Subcutaneous abdominal adipose tissue (tissue), 5 donors: ENCODE results near the gene SUMO3.
A peak's percentile ranks its signal among the peaks of the same experiment; 100 is the strongest.

ENCODE experiments used
- H3K27ac ChIP-seq: one replicate; pipeline ENCODE4 v1.7.0; 2013; ENCODE audit warnings: low read depth, mild to moderate bottlenecking, inconsistent platforms, low read length, moderate library complexity
- H3K27me3 ChIP-seq, 5 donors: one replicate each; pipeline ENCODE4 v1.7.0; 2013; ENCODE audit warnings: low read length in 5 of 5, inconsistent platforms in 1 of 5; ENCODE audit not compliant: control insufficient read depth in 5 of 5, insufficient read depth in 4 of 5
- H3K36me3 ChIP-seq, 5 donors: one replicate each; pipeline ENCODE4 v1.7.0; 2013; ENCODE audit warnings: low read length in 5 of 5; ENCODE audit not compliant: control insufficient read depth in 5 of 5, insufficient read depth in 5 of 5
- H3K4me1 ChIP-seq, 5 donors: one replicate each; pipeline ENCODE4 v1.7.0; 2013; ENCODE audit warnings: low read length in 5 of 5, mild to moderate bottlenecking in 3 of 5, moderate library complexity in 1 of 5; ENCODE audit not compliant: control insufficient read depth in 5 of 5, insufficient read depth in 5 of 5
- H3K4me3 ChIP-seq, 5 donors: one replicate each; pipeline ENCODE4 v1.7.0; 2013; ENCODE audit warnings: low read length in 5 of 5, low read depth in 1 of 5
- H3K9ac ChIP-seq, 5 donors: one replicate each; pipeline ENCODE4 v1.7.0; 2013; ENCODE audit warnings: low read length in 5 of 5, mild to moderate bottlenecking in 4 of 5, moderate library complexity in 3 of 5
- H3K9me3 ChIP-seq, 5 donors: one replicate each; pipeline ENCODE4 v1.7.0; 2013; ENCODE audit warnings: low read length in 5 of 5; ENCODE audit not compliant: control insufficient read depth in 5 of 5
- donor health status: healthy.
- donor health status: healthy.
- donor health status: healthy.
- donor health status: healthy.
- donor health status: healthy.

Gene SUMO3

GRCh38 chr21:44795342-44795741 lies 22.5 kb downstream of the SUMO3 start:
- no peaks in the 10 kb centered on the region for H3K27me3 ChIP-seq
- no peaks in the 10 kb centered on the region for H3K9me3 ChIP-seq
- H3K27ac ChIP-seq: no peak overlapping the region
- H3K9ac ChIP-seq: no peak overlapping the region
- H3K4me3 ChIP-seq: no peak overlapping the region
- peaks cover 7 to 20% (median 8%) of the 10 kb centered on the region in 5 donors for H3K36me3 ChIP-seq
- H3K4me1 ChIP-seq: peaks cover 3 to 43% (median 32%) of the 10 kb centered on the region in 5 donors

GRCh38 chr21:44793592-44794374 lies 24.1 kb downstream of the SUMO3 start:
- no peak overlapping the region for H3K9ac ChIP-seq
- no peaks in the 10 kb centered on the region for H3K27me3 ChIP-seq
- H3K9me3 ChIP-seq: no peaks in the 10 kb centered on the region
- peaks cover 0 to 20% (median 7%) of the 10 kb centered on the region in 5 donors for H3K36me3 ChIP-seq
- H3K4me3 ChIP-seq: no peak overlapping the region
- H3K4me1 ChIP-seq: peaks cover 3 to 36% (median 25%) of the 10 kb centered on the region in 5 donors
- H3K27ac ChIP-seq: no peak overlapping the region

GRCh38 chr21:44792702-44793591 lies 24.9 kb downstream of the SUMO3 start:
- no peak overlapping the region for H3K27ac ChIP-seq

GRCh38 chr21:44791993-44792392 lies 25.9 kb downstream of the SUMO3 start:
- Histone ChIP-seq H3K4me1 (peaks cover 3 to 36% (median 25%) of the 10 kb centered on the region in 5 donors), H3K4me3 (no peak overlapping the region), H3K9ac (no peak overlapping the region), H3K36me3 (peaks cover 0 to 19% (median 5%) of the 10 kb centered on the region in 5 donors), H3K9me3 (no peaks in the 10 kb centered on the region), H3K27me3 (no peaks in the 10 kb centered on the region), H3K27ac (no peak overlapping the region)

More at GRCh38 chr21:44792702-44793591, 24.9 kb downstream of the SUMO3 start:
- no peak overlapping the region for H3K4me3 ChIP-seq
- H3K27me3 ChIP-seq: no peaks in the 10 kb centered on the region
- H3K4me1 ChIP-seq: peaks cover 3 to 36% (median 25%) of the 10 kb centered on the region in 5 donors
- H3K9me3 ChIP-seq: no peaks in the 10 kb centered on the region
- H3K9ac ChIP-seq: peak overlapping the region in 4 of 5 donors; percentile 22 to 62 (median 49)
- H3K36me3 ChIP-seq: peaks cover 0 to 18% (median 5%) of the 10 kb centered on the region in 5 donors

GRCh38 chr21:44791246-44791645 lies 26.6 kb downstream of the SUMO3 start:
- H3K4me3 ChIP-seq: no peak overlapping the region
- H3K27me3 ChIP-seq: no peaks in the 10 kb centered on the region
- H3K36me3 ChIP-seq: peaks cover 0 to 14% (median 0%) of the 10 kb centered on the region in 5 donors
- peak overlapping the region in 1 of 5 donors; percentile 16 for H3K9ac ChIP-seq
- peaks cover 3 to 36% (median 25%) of the 10 kb centered on the region in 5 donors for H3K4me1 ChIP-seq
- H3K27ac ChIP-seq: no peak overlapping the region
- H3K9me3 ChIP-seq: no peaks in the 10 kb centered on the region

GRCh38 chr21:44790368-44790767 lies 27.5 kb downstream of the SUMO3 start:
- Histone ChIP-seq H3K9me3 (no peaks in the 10 kb centered on the region), H3K4me3 (no peak overlapping the region), H3K27me3 (no peaks in the 10 kb centered on the region), H3K27ac (no peak overlapping the region), H3K4me1 (peaks cover 3 to 36% (median 25%) of the 10 kb centered on the region in 5 donors), H3K9ac (peak overlapping the region in 1 of 5 donors; percentile 16), H3K36me3 (peaks cover 0 to 17% (median 3%) of the 10 kb centered on the region in 5 donors)

GRCh38 chr21:44789880-44790279 lies 28.0 kb downstream of the SUMO3 start:
- H3K9ac ChIP-seq: no peak overlapping the region
- H3K4me3 ChIP-seq: no peak overlapping the region
- no peaks in the 10 kb centered on the region for H3K9me3 ChIP-seq
- no peak overlapping the region for H3K27ac ChIP-seq
- no peaks in the 10 kb centered on the region for H3K27me3 ChIP-seq
- H3K36me3 ChIP-seq: peaks cover 0 to 22% (median 6%) of the 10 kb centered on the region in 5 donors
- H3K4me1 ChIP-seq: peaks cover 3 to 36% (median 25%) of the 10 kb centered on the region in 5 donors

GRCh38 chr21:44785620-44786335 lies 32.1 kb downstream of the SUMO3 start:
- H3K36me3 ChIP-seq: peaks cover 0 to 29% (median 10%) of the 10 kb centered on the region in 5 donors
- H3K9ac ChIP-seq: no peak overlapping the region
- no peaks in the 10 kb centered on the region for H3K27me3 ChIP-seq
- no peaks in the 10 kb centered on the region for H3K9me3 ChIP-seq
- H3K4me3 ChIP-seq: no peak overlapping the region
- H3K27ac ChIP-seq: no peak overlapping the region
- H3K4me1 ChIP-seq: peaks cover 0 to 11% (median 2%) of the 10 kb centered on the region in 5 donors

- Histone ChIP-seq H3K27ac (no peak overlapping the region), H3K27me3 (no peaks in the 10 kb centered on the region), H3K36me3 (peaks cover 0 to 37% (median 10%) of the 10 kb centered on the region in 5 donors), H3K9ac (no peak overlapping the region), H3K9me3 (no peaks in the 10 kb centered on the region), H3K4me1 (peaks cover 0 to 16% (median 5%) of the 10 kb centered on the region in 5 donors), H3K4me3 (no peak overlapping the region)
Measured at GRCh38 chr21:44784810-44785209, 33.1 kb downstream of the SUMO3 start.
